Measurements from ENCODE around the gene ST6GALNAC6.

GRCh38 chr9:127947841-127948710 is 48.7 kb upstream of the ST6GALNAC6 start:
- TF ChIP-seq CTCF (IDR thresholded peaks at IDR 0.05) (no peak), EZH2phosphoT487 (IDR thresholded peaks at IDR 0.05) (no peak), EZH2 (IDR thresholded peaks at IDR 0.05) (no peak)

Data from neural progenitor cell (in vitro differentiated cells).